Karpas-422 (cell line): ENCODE results near the gene CGAS. TPM values are rescaled to one million over a fixed set of nuclear protein-coding genes. Genes with fewer than 3 reads are reported as not detected.
"Not testable (repeated sequence)": the region's sequence is repeated elsewhere in the genome, so short reads cannot be mapped to it uniquely, and the experiment has no call there.

Experiments used
- DNase-seq: peaks from one replicate; pipeline ENCODE4 v3.0.0-alpha.2; 2015
- H2AFZ ChIP-seq: fragments of 200-600 bp; sonication (generic); 2 replicates; pipeline ENCODE4 v1.6.1; 2014; ENCODE audit warnings: antibody characterized with exemption, low read length, mixed read lengths
- H3K27ac ChIP-seq: fragments of 200-600 bp; sonication (generic); 2 replicates; pipeline ENCODE4 v1.5.1; 2014; ENCODE audit warnings: mild to moderate bottlenecking, low read length, moderate library complexity
- H3K27me3 ChIP-seq: fragments of 200-600 bp; sonication (generic); 2 replicates; pipeline ENCODE4 v1.6.1; 2014; ENCODE audit warnings: low read length, mixed read lengths
- H3K36me3 ChIP-seq: fragments of 200-600 bp; sonication (generic); 2 replicates; pipeline ENCODE4 v1.6.1; 2014; ENCODE audit warnings: low read length, mixed read lengths; ENCODE audit not compliant: insufficient read depth
- H3K4me1 ChIP-seq: fragments of 200-600 bp; sonication (generic); 2 replicates; pipeline ENCODE4 v1.6.1; 2014; ENCODE audit warnings: mild to moderate bottlenecking, low read length, mixed read lengths
- H3K4me2 ChIP-seq: fragments of 200-600 bp; sonication (generic); 2 replicates; pipeline ENCODE4 v1.6.1; 2014; ENCODE audit warnings: low read length, low read depth, mild to moderate bottlenecking; ENCODE audit not compliant: poor library complexity, severe bottlenecking
- H3K4me3 ChIP-seq: fragments of 200-600 bp; sonication (generic); 2 replicates; pipeline ENCODE4 v1.5.1; 2014; ENCODE audit warnings: mild to moderate bottlenecking, antibody characterized with exemption, low read length, mixed read lengths
- H3K79me2 ChIP-seq: fragments of 200-600 bp; sonication (generic); 2 replicates; pipeline ENCODE4 v1.6.1; 2014; ENCODE audit warnings: mild to moderate bottlenecking, low read length, mixed read lengths
- H3K9ac ChIP-seq: fragments of 200-600 bp; sonication (generic); 2 replicates; pipeline ENCODE4 v1.6.0; 2014; ENCODE audit warnings: low read length
- H3K9me2 ChIP-seq: fragments of 200-600 bp; sonication (generic), shearing (Covaris generic); replicated peaks from 2 replicates; pipeline ENCODE4 v1.6.0; 2014; ENCODE audit warnings: mild to moderate bottlenecking, low read length, moderate library complexity; ENCODE audit not compliant: insufficient read depth
- H3K9me3 ChIP-seq: fragments of 300-700, 200-600 bp; sonication (generic); 2 replicates; pipeline ENCODE4 v1.6.1; 2014; ENCODE audit warnings: low read length, mixed read lengths
- H4K20me1 ChIP-seq: fragments of 200-600 bp; sonication (generic); 2 replicates; pipeline ENCODE4 v1.6.1; 2014; ENCODE audit warnings: mild to moderate bottlenecking, antibody characterized with exemption, low read length, low read depth; ENCODE audit not compliant: insufficient read depth
- total RNA-seq: library from RNA; depleted of rRNA; stranded (reverse); fragments of >200 nt; shearing (Covaris generic); gene quantifications from 2 replicates; pipeline ENCODE4 v1.2.3, GENCODE V29; 2014; ENCODE audit warnings: low replicate concordance

CGAS gene
- total RNA-seq, 1 experiment from 2014 or later, result 10.7 TPM

DNA sequence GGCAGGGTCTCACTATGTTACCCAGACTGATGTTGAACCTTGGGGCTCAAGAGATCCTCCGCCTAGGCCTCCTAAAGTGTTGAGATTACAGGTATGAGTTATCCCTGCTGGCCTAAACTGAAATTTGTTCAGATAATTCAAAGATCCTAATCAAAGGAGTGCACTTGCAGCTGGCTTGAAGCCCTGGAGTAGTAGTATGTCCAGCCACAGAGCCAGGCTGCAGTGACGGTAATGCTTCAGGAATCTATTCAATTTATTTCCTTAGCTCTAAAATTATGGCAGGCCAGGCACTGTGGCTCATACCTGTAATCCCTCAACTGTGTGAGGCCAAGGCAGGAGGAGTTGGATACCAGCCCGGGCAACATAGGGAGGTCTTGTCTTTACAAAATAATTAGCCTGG is 58.8 kb downstream of the CGAS start:
- H4K20me1 ChIP-seq, result no peaks in the 10 kb centered on the region
- no peak overlapping the region for H3K4me3 ChIP-seq
- H3K4me1 ChIP-seq, result peaks cover 11% of the 10 kb centered on the region
- no peak overlapping the region for H3K9ac ChIP-seq
- no peaks in the 10 kb centered on the region for H3K27me3 ChIP-seq
- no peak overlapping the region for H3K4me2 ChIP-seq
- H3K9me3 ChIP-seq, result no peaks in the 10 kb centered on the region
- H3K36me3 ChIP-seq, result no peaks in the 10 kb centered on the region
- no peaks in the 10 kb centered on the region for H3K9me2 ChIP-seq
- DNase-seq, result no peak
- no peak overlapping the region for H3K27ac ChIP-seq
- no peak overlapping the region for H2AFZ ChIP-seq
- no peaks in the 10 kb centered on the region for H3K79me2 ChIP-seq

DNA sequence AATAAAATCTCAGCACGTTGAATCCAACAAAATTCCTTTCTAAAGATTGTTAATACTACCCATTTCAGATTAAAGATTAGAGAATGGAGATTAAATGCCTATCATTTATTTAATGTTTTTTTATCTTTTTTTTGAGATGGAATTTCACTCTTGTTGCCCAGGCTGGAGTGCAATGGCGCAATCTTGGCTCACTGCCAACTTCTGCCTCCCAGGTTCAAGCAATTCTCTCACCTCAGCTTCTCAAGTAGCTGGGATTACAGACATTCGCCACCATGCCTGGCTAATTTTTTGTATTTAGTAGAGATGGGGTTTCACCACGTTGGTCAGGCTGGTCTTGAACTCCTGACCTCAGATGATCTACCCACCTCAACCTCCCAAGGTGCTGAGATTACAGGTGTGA is 59.9 kb downstream of the CGAS start:
- not testable (repeated sequence) for H3K4me2 ChIP-seq, H3K9me2 ChIP-seq, H3K27me3 ChIP-seq, H3K36me3 ChIP-seq, DNase-seq, H3K4me3 ChIP-seq, H3K9ac ChIP-seq, H3K9me3 ChIP-seq, H4K20me1 ChIP-seq, H2AFZ ChIP-seq, H3K79me2 ChIP-seq, H3K27ac ChIP-seq
- H3K4me1 ChIP-seq, result peaks cover 11% of the 10 kb centered on the region

DNA sequence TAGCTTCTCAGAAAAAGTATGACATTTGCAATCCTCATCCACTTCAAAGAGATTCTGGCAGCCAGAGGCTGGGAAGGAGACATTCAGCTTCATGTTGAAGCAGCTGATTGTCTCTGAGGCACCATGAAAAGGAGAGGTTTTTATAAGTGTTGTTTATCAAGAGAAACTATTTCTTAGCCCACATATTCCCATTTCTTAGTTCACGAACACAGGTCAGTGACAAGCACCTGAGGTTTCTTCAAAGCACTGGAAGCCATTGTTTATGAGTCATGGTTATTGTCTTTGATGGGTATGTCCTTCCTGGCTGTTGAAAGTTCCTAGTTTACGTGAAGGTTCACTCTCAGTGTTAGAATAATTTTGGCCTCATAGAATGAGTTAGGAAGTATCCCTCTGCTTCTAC is 60.4 kb downstream of the CGAS start:
- no peaks in the 10 kb centered on the region for H3K36me3 ChIP-seq
- H3K4me1 ChIP-seq, result peaks cover 11% of the 10 kb centered on the region
- H3K27me3 ChIP-seq, result no peaks in the 10 kb centered on the region
- no peak for DNase-seq
- H3K9me2 ChIP-seq, result no peaks in the 10 kb centered on the region
- H3K9me3 ChIP-seq, result no peaks in the 10 kb centered on the region
- no peak overlapping the region for H3K4me2 ChIP-seq
- no peak overlapping the region for H2AFZ ChIP-seq
- H3K79me2 ChIP-seq, result no peaks in the 10 kb centered on the region
- H3K4me3 ChIP-seq, result no peak overlapping the region
- H3K9ac ChIP-seq, result no peak overlapping the region
- H4K20me1 ChIP-seq, result no peaks in the 10 kb centered on the region
- H3K27ac ChIP-seq, result no peak overlapping the region

DNA sequence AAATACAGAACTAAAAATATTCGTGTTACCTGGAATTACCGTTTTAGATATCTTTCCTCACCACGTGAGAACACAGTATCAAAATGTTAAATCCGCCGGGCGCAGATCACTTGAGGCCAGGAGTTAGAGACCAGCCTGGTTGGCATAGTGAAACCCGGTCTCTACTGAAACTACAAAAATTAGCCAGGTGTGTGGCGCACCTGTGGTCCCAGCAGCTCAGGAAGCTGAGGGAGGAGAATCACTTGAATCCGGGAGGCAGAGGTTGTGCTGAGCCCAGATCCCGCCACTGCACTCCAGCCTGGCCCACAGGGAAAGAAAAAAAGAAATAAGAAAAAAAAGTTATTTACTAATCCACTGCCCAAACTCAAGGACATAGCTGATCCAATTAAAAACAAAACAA is 62.2 kb downstream of the CGAS start:
- Histone ChIP-seq H3K4me1 (peaks cover 11% of the 10 kb centered on the region), H2AFZ (no peak overlapping the region), H3K79me2 (no peaks in the 10 kb centered on the region), H3K27me3 (no peaks in the 10 kb centered on the region), H3K4me2 (no peak overlapping the region), H3K9me2 (no peaks in the 10 kb centered on the region), H4K20me1 (no peaks in the 10 kb centered on the region), H3K27ac (no peak overlapping the region), H3K4me3 (no peak overlapping the region), H3K9ac (no peak overlapping the region), H3K36me3 (no peaks in the 10 kb centered on the region), H3K9me3 (no peaks in the 10 kb centered on the region)
- no peak for DNase-seq

DNA sequence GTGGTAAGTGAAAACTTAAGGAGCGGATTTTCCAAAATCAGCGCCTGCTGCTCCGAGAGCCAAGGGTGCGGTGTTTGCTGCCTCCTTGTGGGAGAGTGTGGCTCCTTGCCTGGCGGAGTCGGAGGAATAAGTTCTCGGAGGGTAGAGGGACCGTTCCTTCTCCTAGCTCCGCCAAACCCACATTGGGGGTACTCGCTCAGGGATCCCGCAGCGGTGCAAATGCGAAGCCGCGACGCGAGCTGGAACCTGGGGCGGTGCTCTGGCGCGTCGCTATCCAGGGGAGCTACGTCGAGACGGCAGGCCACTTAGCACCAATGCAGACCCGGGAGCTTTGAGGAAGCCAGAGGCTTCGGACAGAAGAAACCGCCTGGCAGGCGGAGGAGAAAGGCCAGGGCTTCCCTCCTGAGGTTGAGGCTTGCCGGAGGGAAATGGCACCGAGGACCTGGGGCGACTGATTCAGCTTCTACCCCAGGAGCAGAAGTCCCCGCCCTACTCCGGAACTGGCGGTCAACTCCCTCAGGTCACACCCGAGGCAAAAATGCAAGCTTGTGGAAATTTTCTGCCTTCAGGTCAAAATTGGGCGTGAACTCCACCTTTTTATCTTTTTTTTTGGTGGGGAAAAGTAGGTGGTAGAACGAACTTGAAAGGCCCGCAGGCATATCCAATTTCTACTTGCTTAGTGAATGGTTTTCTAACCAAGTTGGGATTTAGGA is 63.1 kb downstream of the CGAS start:
- peaks cover 11% of the 10 kb centered on the region for H3K4me1 ChIP-seq
- no peaks in the 10 kb centered on the region for H3K9me3 ChIP-seq
- DNase-seq, result peak; percentile 57
- no peak overlapping the region for H3K27ac ChIP-seq
- peak overlapping the region; percentile 93 for H2AFZ ChIP-seq
- no peaks in the 10 kb centered on the region for H3K27me3 ChIP-seq
- H3K36me3 ChIP-seq, result no peaks in the 10 kb centered on the region
- H3K9ac ChIP-seq, result peak overlapping the region; percentile 54
- H3K9me2 ChIP-seq, result no peaks in the 10 kb centered on the region
- peak overlapping the region; percentile 80 for H3K4me2 ChIP-seq
- H3K79me2 ChIP-seq, result no peaks in the 10 kb centered on the region
- peak overlapping the region; percentile 67 for H3K4me3 ChIP-seq
- no peaks in the 10 kb centered on the region for H4K20me1 ChIP-seq

DNA sequence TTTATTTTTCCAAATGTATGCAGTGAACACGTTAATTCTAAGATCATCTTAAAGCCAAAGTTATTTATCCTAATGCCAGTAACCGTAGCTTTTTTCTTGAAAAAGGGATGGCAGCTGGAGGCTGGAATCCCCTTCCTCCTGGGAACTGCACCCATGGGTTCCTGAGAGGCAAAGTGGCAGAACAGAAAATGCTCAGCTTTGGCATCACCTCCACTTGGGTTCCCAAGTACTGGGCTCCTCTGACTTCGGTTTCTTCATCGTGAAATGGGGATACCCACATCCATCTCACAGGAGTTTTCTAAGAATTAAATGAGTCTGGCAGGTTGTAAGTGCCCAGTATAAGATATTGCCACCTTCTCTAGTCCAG is 63.7 kb downstream of the CGAS start:
- H3K4me1 ChIP-seq, result peaks cover 11% of the 10 kb centered on the region
- peak overlapping the region; percentile 54 for H3K9ac ChIP-seq
- H4K20me1 ChIP-seq, result no peaks in the 10 kb centered on the region
- peak overlapping the region; percentile 67; the same call in 1 of the 2 replicates for H3K4me3 ChIP-seq
- peak overlapping the region; percentile 93; the same call in 1 of the 2 replicates for H2AFZ ChIP-seq
- DNase-seq, result no peak
- no peaks in the 10 kb centered on the region for H3K36me3 ChIP-seq
- H3K4me2 ChIP-seq, result peak overlapping the region; percentile 80
- H3K79me2 ChIP-seq, result no peaks in the 10 kb centered on the region
- H3K9me3 ChIP-seq, result no peaks in the 10 kb centered on the region
- no peaks in the 10 kb centered on the region for H3K9me2 ChIP-seq
- H3K27me3 ChIP-seq, result no peaks in the 10 kb centered on the region
- H3K27ac ChIP-seq, result no peak overlapping the region

DNA sequence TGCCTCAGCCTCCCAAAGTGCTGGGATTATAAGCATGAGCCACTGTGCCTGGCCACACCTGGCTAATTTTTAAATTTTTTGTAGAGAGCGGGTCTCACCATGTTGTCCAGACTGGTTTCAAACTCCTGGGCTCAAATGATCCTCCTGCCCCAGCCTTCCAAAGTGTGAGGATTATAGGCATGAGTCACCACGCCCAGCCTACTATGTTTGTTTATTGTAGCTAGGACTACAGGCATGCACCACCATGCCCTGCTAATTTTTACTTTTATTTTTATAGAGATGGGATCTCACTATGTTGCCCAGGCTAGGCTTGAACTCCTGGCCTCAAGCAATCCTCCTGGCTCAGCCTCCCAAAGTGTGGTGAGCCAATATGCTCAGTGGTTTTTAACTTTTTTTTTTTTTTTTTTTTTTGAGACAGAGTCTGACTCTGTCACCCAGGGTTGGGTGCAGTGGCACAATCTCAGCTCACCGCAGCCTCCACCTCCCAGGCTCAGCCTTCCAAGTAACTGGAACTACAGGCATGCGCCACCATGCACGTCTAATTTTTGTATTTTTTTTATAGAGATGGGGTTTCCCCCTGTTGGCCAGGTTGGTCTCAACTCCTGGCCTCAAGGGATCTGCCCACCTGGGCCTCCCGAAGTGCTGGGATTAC is 69.5 kb downstream of the CGAS start:
- Histone ChIP-seq H3K4me2 (no peak overlapping the region), H3K9me3 (no peaks in the 10 kb centered on the region), H3K9ac (no peak overlapping the region), H3K79me2 (no peaks in the 10 kb centered on the region), H3K27me3 (no peaks in the 10 kb centered on the region), H3K9me2 (no peaks in the 10 kb centered on the region), H3K4me1 (no peaks in the 10 kb centered on the region), H4K20me1 (no peaks in the 10 kb centered on the region), H3K27ac (no peak overlapping the region), H3K4me3 (no peak overlapping the region), H2AFZ (no peak overlapping the region), H3K36me3 (no peaks in the 10 kb centered on the region)
- DNase-seq, result no peak

DNA sequence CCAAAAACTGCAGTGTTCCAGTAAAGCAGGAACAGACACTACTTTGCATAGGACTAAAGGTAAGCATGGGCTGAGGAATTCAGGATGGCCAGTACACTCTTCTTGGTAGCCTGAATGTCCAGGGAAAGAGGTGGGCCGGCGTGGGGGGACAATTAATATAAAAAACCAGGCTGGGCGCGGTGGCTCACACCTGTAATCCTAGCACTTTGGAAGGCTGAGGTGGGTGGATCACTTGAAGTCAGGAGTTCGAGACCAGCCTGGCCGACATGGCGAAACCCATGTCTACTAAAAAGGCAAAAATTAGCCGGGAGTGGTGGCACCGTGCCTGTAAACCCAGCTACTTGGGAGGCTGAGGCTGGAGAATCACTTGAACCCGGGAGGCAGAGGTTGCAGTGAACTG is 70.6 kb downstream of the CGAS start:
- H3K9me2 ChIP-seq, H3K79me2 ChIP-seq, H3K4me2 ChIP-seq, H3K4me3 ChIP-seq, H3K4me1 ChIP-seq, H3K36me3 ChIP-seq, H3K27me3 ChIP-seq, DNase-seq, H2AFZ ChIP-seq, H3K27ac ChIP-seq, H3K9me3 ChIP-seq, H3K9ac ChIP-seq, H4K20me1 ChIP-seq: not testable (repeated sequence)
